BJ (cell line): Measurements from ENCODE around the gene FBXW11. TPM values are rescaled to one million over a fixed set of nuclear protein-coding genes. Genes with fewer than 3 reads are reported as not detected.

Experiments
- CTCF ChIA-PET: fragments of 350-600 bp; formaldehyde crosslinking; extraction: SDS; loops from one replicate; lab custom pipeline; 2021; ENCODE audit warnings: antibody characterized with exemption, inconsistent platforms; lab: Yijun Ruan, JAX
- POLR2A ChIA-PET: fragments of 300-600 bp; sonication (Branson Sonifier 250); formaldehyde crosslinking; extraction: SDS; loops from one replicate; lab custom pipeline; 2021; ENCODE audit warnings: antibody characterized with exemption; lab: Charles Lee
- DNase-seq: peaks from one replicate; pipeline ENCODE4 v3.0.0-alpha.2; 2011; ENCODE audit warnings: low read depth
- H3K27me3 ChIP-seq: 2 replicates; pipeline ENCODE4 v1.6.0; 2011; ENCODE audit warnings: low read length; ENCODE audit not compliant: control insufficient read depth, insufficient read depth
- H3K36me3 ChIP-seq: 2 replicates; pipeline ENCODE4 v1.5.1; 2011; ENCODE audit warnings: low read length; ENCODE audit not compliant: control insufficient read depth, insufficient read depth
- H3K4me3 ChIP-seq: 2 replicates; pipeline ENCODE4 v1.5.1; 2011; ENCODE audit warnings: low read depth, mild to moderate bottlenecking, control low read depth, low read length
- polyA plus RNA-seq: library from polyadenylated mRNA; depleted of rRNA; stranded (reverse); fragments of >200 nt; gene quantifications from 2 replicates; pipeline ENCODE4 v1.2.3, GENCODE V29; 2011
- TF ChIP-seq, protein P1 (sequence below): IDR thresholded peaks from 2 replicates; pipeline ENCODE4 v1.5.1; 2011; ENCODE audit warnings: low read depth, mild to moderate bottlenecking, control low read depth, inconsistent platforms, low read length, moderate library complexity; ENCODE audit not compliant: insufficient read depth

The FBXW11 gene
- polyA plus RNA-seq, 1 experiment, result 55.5 TPM

- Histone ChIP-seq H3K36me3 (no peaks in the 10 kb centered on the region; the same call in 1 of the 2 replicates), H3K4me3 (no peak overlapping the region), H3K27me3 (no peaks in the 10 kb centered on the region)
- TF ChIP-seq, protein P1, sequence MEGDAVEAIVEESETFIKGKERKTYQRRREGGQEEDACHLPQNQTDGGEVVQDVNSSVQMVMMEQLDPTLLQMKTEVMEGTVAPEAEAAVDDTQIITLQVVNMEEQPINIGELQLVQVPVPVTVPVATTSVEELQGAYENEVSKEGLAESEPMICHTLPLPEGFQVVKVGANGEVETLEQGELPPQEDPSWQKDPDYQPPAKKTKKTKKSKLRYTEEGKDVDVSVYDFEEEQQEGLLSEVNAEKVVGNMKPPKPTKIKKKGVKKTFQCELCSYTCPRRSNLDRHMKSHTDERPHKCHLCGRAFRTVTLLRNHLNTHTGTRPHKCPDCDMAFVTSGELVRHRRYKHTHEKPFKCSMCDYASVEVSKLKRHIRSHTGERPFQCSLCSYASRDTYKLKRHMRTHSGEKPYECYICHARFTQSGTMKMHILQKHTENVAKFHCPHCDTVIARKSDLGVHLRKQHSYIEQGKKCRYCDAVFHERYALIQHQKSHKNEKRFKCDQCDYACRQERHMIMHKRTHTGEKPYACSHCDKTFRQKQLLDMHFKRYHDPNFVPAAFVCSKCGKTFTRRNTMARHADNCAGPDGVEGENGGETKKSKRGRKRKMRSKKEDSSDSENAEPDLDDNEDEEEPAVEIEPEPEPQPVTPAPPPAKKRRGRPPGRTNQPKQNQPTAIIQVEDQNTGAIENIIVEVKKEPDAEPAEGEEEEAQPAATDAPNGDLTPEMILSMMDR, result no peak
- CTCF ChIA-PET, result no interaction called here
- POLR2A ChIA-PET, result no interaction called here
- no peak for DNase-seq
Observed at GRCh38 chr5:171855265-171855664, 151.2 kb downstream of the FBXW11 start.

GRCh38 chr5:171852255-171852681, 154.2 kb downstream of the FBXW11 start:
- Histone ChIP-seq H3K27me3 (no peaks in the 10 kb centered on the region), H3K36me3 (no peaks in the 10 kb centered on the region), H3K4me3 (no peak overlapping the region)
- ChIA-PET POLR2A (interaction anchor here (0.6 kb wide), 1 partner anchor 18 kb away, joined by 4 read pairs; no protein-coding TSS in a partner anchor), CTCF (interaction anchor here (0.6 to 1.0 kb wide), 2 partner anchors 13 to 185 kb away, joined by 3 read pairs; no protein-coding TSS in a partner anchor)
- TF ChIP-seq, protein P1, result no peak
- DNase-seq, result no peak

- Histone ChIP-seq H3K27me3 (no peaks in the 10 kb centered on the region), H3K4me3 (no peak overlapping the region), H3K36me3 (no peaks in the 10 kb centered on the region)
- no peak for DNase-seq
- ChIA-PET CTCF (no interaction called here), POLR2A (no interaction called here)
- TF ChIP-seq, protein P1, result no peak
Observed at GRCh38 chr5:171851251-171851650, 155.2 kb downstream of the FBXW11 start.

- no peaks in the 10 kb centered on the region for H3K27me3 ChIP-seq
- TF ChIP-seq, protein P1, result no peak
- H3K4me3 ChIP-seq, result no peak overlapping the region
- no peaks in the 10 kb centered on the region for H3K36me3 ChIP-seq
- ChIA-PET CTCF (interaction anchor here (1.0 to 1.6 kb wide), 2 partner anchors 10 to 432 kb away, joined by 5 read pairs; partner anchors contain the start of gene FGF18), POLR2A (no interaction called here)
- DNase-seq, result no peak
Observed at GRCh38 chr5:171850324-171850947, 156.0 kb downstream of the FBXW11 start.

DNA sequence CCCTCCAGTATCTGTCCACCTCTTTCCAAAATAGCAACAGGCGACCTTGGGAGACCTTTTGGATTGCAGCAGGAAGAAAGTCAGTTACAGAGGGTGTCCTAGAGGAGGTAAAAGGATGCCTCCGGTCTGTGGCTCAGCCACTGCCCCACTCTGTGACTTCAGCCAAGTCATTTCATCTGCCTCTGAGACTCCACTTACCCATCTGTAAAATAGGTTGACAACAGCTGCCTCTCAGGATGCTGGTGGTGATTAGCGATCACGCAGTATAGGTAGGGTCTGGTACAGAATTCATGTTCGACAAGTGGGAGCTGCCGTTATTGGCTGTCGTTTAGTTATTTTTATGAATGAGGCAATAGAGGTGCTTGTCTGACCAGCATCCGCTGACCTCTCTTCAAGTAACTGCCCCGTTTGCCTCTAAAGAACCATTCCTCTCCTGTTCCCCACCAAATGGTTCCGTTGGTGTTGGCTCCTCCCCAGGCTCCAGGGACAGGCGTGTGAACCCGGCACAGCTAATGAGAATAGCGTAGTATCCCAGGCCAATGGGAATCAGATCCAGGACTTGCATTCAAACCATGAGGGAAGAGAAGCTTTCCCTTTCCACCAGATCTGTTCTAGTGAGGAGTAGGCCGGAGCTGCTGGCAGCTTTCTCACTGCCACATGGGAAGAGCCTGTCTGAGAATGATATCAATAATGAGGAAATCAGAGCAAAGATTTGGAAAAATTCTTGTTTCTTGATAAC, 156.7 kb downstream of the FBXW11 start:
- Histone ChIP-seq H3K36me3 (no peaks in the 10 kb centered on the region), H3K4me3 (no peak overlapping the region), H3K27me3 (no peaks in the 10 kb centered on the region)
- no peak for DNase-seq
- ChIA-PET POLR2A (no interaction called here), CTCF (interaction anchor here (1.0 to 1.6 kb wide), 2 partner anchors 10 to 431 kb away, joined by 5 read pairs; partner anchors contain the start of gene FGF18)
- TF ChIP-seq, protein P1, result no peak
